Activated CD4-positive, alpha-beta T cell treated with anti-CD3 and anti-CD28 coated beads for 4 hours (primary cell): Measurements from ENCODE around the gene CTXN3.
"Not testable (repeated sequence)": the region's sequence is repeated elsewhere in the genome, so short reads cannot be mapped to it uniquely, and the experiment has no call there.

ENCODE experiments used
- DNase-seq, 2 donors: peaks; one replicate each; pipeline ENCODE4 v3.0.0-alpha.2; 2020

The CTXN3 gene

DNA sequence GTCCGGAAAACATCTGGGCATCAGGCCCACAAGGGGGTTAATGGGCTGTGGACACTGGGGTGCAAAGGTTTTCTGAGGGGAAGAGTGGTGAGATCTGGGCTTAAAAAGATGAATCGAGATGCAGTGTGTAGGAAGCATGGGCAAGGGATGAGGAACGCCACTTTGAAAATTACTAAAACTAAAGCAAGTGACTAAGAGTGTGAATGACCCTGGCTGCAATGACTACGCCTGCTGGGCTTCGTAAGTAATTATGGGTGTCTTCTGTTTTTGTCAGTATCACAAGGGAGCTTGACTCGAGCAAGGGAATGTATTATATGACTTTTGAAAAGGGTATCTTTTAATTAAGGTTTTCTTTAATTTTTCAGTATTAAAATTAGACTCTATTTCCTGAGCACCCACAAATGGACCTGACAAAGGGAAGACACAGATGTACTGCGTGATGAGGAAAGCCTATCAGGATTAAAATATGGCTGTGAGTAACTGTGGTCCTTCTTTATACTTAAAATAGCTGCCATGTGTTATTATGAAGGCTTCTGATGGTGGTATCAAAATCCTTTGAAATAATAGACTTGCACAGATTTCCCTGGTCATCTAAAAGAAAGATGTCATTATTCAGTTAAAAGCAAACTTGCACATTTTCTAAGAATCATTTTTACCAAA is 4.2 kb downstream of the CTXN3 start:
- no peak for DNase-seq

DNA sequence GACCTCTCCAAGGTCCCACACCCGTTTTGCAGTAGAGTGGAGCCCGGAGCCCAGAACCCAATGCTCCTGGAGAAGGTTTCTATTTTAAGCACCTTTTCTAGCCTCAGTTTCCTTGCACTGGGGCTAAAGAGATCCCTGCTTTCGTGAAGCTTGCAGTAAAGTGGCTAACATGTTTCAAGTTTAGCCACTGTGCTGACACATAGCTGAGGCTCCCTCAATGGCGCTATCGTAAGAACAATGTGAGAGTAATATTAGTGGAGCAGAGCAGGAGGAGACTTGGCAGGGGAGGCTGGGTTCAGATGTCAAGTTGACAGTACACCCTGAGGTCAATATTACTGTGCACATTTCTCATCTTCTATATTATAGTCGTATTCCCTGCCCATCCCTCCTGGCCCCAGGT is 7.9 kb downstream of the CTXN3 start:
- no peak for DNase-seq

DNA sequence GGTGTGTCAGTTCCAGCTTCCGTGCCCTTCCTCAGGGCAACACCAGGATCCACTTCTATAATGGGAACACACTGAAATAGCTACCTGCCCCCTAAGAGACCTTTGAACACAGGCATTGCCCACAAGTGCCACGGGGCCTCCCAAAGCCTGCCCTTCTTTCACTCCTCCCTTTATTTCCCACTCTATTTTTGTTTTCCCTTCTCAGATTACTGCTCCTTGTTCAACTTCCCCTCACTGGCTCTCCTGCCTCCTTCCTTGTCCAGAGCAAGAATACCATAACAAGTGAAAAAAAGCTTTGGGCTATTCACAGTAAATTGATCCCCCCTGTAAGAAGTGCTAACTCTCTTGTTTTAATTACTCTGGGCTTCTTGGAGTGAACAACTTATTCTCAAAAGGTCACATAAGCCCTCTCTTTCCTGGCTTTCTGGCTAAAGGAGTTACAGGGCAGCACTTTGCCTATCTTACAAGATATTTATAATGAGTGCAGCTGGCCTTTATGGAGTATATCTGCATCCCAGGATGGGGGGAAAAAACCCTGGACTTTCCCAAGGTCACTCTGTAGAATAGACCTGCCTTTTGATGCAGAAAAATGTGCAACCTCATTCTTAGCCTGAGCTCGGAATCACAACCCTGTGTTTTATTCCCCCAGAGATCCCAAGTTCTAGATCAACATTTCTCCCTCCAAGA is 11.3 kb downstream of the CTXN3 start:
- DNase-seq = no peak

DNA sequence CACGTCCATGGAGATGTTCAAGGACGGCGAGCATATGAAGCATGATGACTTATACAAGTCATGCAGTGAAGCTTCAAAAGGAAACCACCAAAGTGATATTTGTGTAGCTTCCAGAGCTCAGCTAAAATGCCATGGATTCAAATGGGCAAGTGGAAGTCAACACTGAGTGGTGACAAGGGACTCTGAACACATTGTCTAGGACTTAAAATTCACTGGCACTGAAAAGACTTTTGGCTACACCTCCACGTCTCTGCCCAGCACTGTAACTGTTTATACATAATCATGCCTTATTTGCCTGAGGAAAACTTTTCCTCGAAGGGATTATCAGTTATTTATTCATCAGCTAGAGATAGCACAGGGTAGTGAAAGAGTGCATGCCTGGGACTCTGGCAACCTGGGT is 15.2 kb downstream of the CTXN3 start:
- DNase-seq = no peak

DNA sequence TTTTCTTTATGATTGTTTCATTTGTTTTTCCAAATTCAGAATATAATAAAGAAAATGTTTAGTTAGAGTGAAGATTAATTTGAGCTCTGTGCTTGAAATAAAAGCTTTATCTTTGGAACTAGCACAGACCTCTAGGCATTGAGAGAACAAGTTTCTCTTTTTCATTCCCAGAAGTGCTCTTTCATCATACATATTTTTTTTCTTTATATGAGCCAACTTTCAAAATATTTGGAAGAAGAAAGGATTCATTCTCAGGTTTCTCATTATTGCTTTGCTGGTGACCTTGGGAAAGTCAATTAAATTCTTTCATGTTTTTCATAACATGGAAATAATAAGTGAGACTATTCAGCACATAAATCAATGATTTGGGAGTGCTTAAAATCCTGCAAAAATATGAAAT is 16.8 kb downstream of the CTXN3 start:
- no peak for DNase-seq

DNA sequence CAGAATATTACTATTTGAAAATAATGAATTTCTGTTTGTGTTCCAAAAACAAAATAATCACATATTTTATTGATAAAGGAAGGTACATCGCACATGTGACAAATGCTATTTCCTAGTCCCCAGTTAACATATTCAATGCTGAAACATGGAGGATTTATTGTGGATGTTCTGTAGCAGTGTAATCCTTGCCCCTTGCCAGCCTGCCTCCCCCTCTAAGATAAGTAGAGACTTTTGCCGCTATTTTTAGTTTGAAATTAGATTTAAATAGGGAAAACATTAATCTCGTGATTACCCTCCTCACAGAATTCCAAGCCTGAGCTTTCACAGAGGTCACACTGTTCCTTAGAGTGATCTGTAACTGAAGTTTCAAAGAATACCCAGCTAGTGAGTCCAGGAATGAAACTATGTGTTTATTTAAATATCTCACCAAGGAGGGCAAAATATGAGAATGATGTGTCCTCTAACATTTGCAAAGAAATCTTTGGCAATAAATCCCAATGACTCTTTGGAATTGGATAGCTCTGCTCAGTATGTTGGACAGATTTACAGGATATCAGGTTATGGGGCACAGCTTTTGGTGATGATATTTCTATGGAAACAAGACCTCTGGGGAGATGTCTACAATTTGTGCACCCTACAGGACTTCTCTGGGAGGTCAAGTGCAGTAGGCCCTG is 17.3 kb downstream of the CTXN3 start:
- no peak for DNase-seq

DNA sequence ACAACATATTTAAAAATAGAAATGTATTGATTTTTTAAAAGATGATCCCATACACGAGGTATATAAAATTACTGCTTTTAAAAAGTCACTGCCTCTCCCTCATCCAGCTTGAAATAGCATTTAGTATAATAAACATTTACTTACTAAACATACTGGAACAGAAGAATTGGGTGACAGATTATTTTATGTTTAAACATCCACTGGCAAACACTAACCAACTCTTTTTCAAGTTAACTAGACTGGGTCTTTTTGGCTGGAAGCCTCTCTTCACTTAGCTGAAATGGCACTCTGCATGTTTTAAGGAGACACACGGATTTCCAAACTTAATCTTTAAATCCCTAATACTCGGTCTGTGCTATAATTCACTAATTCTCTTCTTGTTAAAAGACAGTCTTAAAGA is 19.0 kb downstream of the CTXN3 start:
- DNase-seq = no peak

DNA sequence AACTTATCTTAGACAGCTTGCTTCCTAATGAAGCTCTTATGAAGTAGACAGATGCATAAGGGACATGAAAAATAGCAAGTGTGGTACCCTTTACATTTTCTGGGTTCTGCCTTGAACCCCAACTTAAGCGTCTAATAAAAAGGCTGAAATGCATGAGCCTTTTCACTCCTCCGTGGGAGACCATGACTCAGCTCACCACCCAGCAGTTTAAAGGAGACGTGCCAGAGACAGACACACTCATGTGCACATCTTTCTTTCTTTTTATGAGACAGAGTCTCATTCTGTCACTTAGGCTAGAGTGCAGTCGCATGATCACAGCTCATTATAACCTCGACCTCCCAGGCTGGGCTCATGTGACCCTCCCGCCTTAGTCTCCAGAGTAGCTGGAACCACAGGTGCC is 22.3 kb downstream of the CTXN3 start:
- no peak for DNase-seq

DNA sequence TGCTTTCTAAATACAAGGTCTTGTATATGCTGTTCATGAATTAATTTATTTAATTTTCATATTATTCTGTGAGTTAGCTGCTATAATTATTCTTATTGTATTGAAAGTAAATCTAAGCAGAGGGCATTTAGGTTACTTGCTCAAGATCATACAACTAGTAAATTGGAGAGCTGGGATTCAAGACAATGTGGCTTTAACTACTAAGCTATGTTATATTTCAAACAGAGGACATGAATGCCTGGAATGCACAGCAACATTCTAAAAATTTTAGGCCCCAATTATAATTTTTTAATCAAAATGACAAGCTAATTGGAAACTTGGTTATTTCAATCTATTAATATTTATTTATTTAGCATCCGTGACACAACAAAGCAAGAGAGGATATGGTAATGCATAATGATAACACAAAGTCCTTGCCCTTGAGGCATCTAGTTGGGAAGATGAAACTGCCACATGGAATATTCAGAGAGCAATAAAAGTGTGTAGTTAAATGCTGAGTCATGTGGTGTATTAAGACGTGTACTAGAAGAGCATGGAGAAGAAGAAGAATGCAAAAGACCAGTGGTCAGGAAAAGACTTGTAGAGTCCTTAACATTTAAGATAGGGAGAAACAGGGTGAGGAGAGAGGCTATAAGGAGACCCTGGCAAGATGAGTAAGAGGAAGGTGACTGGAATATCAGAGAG is 24.4 kb downstream of the CTXN3 start:
- DNase-seq = no peak

DNA sequence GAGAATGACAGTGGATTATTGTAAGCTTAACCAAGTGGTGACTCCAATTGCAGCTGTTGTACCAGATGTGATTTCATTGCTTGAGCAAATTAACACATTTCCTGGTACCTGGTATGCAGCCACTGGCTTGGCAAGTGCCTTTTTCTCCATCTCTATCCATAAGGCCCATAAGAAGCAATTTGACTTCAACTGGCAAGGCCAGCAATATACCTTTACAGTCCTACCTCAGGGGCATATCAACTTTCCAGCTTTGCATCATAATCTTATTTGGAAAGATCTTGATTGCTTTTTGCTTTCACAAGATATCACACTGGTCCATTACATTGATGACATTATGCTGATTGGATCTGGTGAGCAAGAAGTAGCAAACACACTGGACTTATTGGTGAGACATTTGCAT is 28.1 kb downstream of the CTXN3 start:
- DNase-seq = not testable (repeated sequence)

DNA sequence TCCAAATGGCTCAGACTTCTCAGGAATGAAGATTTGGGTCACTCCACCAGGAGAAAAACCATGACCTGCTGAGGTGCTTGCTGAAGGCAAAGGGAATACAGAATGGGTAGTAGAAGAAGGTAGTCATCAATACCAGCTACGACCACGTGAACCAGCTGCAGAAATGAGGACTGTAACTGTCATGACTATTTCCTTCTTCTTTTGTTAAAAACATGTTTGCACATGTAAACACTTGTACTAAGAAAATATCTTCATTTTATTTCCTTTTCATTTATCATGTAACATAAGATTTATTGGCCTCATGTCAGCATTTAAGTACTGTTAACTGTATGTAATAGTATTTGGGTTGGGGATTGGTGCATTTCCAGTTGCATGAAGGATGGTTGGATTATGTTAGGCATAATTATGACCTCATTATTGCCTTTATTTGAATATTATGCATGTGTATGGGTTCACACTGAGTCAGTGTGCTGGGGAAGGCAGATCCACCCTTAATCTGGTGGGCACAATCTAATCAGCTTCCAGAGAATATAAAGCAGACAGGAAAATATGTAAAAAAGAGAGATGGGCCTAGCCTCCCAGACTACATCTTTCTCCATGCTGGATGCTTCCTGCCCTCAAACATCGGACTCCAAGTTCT is 30.9 kb downstream of the CTXN3 start:
- not testable (repeated sequence) for DNase-seq

DNA sequence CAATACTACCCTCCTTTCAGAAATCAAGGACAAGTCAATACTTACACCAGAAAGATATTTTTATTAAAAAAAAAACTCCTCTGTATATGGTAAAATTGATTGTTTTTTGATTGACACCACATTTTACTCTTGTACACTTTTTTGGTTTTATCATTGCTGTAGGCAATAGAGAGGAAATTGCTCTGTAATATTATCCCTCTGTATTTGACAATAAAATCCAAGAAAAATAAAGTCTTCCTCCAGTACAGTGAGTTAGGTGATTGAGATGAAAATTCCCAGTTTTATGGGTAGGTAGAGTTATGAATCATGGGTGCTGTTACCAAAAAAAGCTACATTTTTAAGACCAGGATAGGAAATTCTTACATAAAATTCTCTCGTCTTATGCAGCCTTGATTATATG is 31.7 kb downstream of the CTXN3 start:
- DNase-seq = no peak

DNA sequence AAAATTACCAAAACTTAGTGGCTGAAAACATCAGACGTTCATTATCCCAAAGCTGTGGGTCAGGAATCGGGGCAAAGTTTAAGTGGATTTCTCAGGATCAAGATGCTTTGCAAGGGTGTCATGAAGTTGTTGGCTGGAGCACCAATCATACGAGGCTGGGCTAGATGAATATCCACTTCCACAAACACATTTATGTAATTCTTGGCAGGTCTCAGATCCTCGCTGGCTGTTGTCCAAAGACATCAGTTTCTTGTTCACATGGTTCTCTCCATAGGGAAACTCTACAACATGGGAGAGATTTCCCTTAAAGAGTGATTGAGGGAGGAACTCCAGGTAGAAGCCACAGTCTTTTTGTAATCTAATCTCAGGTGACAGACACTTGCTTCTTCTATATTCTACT is 34.1 kb downstream of the CTXN3 start:
- no peak for DNase-seq

DNA sequence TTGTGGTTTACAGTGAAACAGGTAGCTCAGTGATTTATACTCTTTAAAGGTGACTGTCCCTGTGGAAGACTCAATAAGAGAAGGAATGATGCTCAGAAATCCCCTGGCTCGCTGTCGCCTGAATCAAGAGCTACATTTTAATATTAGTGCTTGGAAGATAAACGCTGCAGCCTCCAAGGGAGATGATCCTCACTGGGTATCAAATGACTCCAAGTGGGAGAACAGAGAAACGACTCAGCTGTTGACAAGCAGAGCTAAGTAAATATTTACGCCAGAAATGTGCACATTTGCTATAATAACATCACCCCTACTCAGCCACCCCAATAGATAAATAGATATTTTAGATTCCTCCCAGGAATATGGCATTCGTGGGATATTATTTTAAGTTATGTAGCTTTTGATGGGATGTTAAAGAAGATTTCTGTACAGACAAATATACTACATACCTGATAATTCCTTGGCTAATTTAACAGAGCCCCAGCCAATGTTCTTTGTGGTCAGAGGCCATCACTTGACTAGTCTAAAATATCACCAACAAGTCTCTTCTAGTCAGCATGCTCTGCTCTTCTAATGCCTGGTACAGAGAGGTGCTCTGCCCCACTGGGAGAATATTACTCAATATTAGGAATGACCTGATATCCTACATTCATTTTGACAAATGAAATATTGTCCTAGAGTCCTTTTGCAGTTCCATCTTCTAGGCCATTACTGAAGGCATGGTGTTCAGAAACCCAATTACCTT is 36.0 kb downstream of the CTXN3 start:
- no peak for DNase-seq

DNA sequence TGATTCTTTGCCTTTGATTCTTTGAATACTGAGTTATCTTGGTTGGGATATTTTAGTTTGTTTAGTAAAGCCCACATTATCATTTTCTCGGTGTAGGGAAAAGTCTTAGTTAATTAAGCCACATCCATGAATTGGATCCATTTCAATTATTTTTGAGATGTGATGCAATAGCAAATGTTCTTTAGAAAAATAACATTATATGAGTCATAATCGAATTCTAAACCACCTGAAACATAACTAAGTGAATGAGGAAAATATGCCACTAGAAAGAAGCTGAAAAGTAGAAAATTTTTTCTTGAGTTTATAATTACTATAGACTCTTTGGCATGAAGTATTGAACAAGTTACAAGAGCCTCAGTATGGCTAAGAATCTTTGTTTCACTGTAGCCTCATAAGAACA is 36.8 kb downstream of the CTXN3 start:
- no peak for DNase-seq

DNA sequence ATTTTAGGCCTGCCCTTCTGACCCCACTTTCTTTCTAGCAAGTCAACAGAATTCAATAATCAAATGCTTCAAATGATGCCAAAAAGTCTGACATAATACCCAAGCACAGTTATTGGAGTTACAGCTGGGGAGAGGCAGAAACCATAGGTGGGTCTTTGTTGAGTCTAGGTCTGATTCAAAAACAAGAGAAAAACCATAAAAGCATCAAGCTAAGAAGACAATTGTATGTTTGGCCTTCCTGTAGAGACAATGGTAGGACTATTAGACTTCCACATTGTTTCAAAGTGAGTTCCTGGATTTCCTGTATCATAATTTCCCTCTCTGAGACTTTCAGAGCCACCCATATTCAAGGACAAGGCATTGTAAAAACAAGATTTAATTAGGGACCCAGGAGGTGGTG is 37.5 kb downstream of the CTXN3 start:
- no peak for DNase-seq

DNA sequence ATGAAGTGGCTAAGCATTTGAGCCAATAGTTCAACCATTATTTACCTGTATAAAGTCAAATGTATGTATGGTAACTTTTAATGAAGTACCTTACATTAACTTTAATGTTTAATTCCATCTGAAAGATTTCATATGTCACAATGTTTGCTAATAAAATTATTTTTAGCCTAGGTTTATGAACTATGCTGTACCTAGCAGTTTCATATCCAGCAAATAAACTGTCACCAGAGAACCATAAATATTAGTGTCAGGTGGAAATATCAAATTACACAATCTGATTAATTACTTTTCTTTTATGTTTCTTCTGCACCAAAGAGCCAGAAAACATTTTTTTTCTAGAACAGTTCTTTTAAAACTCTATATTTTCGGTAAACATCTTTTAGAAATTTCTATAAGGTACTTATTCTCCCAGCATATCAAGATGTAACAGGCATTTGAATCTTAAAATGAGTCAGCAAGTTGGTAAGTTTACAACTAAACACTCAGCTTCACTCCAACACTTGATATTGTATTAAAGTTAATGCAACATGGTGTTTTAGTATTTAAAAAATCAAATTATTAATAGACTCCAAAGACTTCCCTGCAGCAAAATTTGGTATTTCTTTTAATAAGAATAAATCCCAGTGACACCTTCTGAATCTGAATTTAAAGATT is 45.8 kb downstream of the CTXN3 start:
- no peak for DNase-seq

DNA sequence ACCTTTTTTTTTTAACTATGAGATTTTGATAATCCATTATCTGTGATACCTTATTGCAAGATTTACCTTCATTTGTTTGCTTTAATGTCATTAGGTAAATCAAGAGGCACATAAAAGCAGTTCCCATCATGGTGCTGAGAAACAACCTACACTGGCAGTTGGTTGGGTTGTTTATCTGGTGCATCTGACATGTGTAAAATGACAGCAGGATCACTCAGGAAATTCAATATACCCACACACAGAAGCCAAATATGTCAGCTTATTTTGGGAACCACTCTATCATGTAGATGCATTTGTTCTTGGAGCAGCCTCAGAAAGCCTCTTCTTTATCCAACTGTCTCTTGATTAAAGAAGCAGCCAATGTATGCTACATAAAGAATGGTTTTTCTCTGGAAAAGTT is 46.5 kb downstream of the CTXN3 start:
- DNase-seq = no peak

DNA sequence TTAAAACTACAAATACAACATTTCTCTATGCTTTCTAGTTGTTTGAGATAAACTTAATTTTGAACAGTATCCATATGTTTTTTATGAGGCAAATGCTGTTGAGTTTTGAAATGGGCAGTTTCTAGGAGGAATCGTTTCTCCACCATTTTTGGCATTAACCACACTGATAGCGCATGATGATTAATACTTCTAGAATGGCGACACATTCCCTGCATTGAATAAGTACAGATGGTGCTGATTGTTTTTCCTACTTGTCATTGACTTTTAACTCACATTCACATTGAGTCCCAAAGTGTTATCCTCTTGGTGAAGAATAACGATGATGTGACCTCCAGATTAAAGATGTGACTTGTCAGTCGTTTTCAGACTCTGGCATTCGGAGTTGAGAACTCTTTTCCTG is 47.8 kb downstream of the CTXN3 start:
- no peak for DNase-seq

DNA sequence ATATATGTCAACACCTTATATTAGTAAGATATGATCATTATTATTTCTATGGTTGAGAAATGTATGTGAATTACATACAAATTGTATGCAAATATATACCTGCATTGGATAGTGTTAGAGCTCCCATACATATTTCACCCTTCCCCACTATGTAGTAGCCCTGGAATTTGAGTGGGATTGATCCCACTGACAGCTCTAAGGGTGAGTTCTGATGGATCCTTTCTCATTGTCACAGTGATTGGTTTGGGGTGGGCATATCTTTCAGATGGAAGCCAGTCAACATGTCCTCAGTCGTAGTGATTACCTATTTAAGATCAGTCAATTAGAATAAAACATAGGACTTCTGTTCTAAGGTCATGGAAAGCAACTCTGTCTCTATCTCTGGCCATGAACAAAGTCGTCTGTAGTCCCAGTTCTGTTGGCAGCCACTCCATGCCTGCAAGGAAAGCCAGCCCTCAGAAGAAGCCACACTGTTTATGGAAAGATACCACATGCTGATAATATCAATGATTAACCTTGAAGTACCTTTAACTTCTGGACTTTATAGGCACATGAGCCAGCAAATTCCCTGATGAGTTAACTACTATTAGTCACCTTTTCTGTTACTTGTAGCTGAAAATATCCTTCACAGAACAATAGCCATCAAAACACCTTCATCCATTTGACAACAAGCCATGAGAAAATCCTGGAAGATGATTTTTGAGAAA is 49.2 kb downstream of the CTXN3 start:
- no peak for DNase-seq

DNA sequence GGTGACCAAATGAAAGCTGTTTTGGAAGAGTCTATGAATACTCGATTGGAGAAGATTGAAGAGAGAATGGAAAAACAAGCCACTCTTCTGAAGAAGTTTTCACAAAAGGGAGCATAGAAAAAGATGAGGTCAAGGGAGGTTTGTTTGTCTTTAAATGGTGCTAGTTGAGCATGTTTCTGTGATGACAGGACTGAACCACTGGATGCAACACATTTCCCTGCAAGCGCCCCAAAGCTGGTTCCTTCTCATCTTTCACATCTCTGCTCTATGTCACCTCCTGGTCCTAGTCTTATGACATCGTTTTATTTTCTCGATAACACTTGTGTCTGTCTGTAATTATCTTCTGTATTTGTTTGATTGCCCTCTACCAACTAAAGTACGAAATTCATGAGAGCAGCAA is 50.5 kb downstream of the CTXN3 start:
- DNase-seq = no peak
